OCI-LY7 (cell line): ENCODE measurements around the gene HCST. TPM values are rescaled to one million over a fixed set of nuclear protein-coding genes. Genes with fewer than 3 reads are reported as not detected.

Experiments
- BruUV-seq: library from RNA; stranded (reverse); fragments of 400-500 nt; replicated peaks from 2 replicates; lab custom pipeline; 2021; lab: Mats Ljungman, UMichigan
- CTCF ChIA-PET: fragments of 300-600 bp; sonication (Branson Sonifier 250); formaldehyde crosslinking; loops from one replicate; lab custom pipeline; 2022; ENCODE audit warnings: antibody characterized with exemption; ENCODE audit not compliant: unreplicated experiment; lab: Charles Lee
- POLR2A ChIA-PET: fragments of 300-600 bp; sonication (Branson Sonifier 250); formaldehyde crosslinking; loops from one replicate; lab custom pipeline; 2022; ENCODE audit warnings: antibody characterized with exemption; lab: Charles Lee
- DNase-seq: peaks from one replicate; pipeline ENCODE4 v3.0.0-alpha.2; 2015; ENCODE audit warnings: low spot score
- H2AFZ ChIP-seq: fragments of 200-600 bp; sonication (generic), shearing (Covaris generic); 2 replicates; pipeline ENCODE4 v1.6.1; 2014; ENCODE audit warnings: mild to moderate bottlenecking, antibody characterized with exemption, low read length, moderate library complexity
- H3K27ac ChIP-seq: fragments of 200-600 bp; sonication (generic); 2 replicates; pipeline ENCODE4 v1.5.1; 2014; ENCODE audit warnings: mixed run types, low read depth, mild to moderate bottlenecking, moderate library complexity, low read length, inconsistent platforms; ENCODE audit not compliant: poor library complexity, severe bottlenecking
- H3K36me3 ChIP-seq: fragments of 200-600 bp; sonication (generic); 2 replicates; pipeline ENCODE4 v1.6.1; 2014; ENCODE audit warnings: mild to moderate bottlenecking, antibody characterized with exemption, low read length, moderate library complexity, mixed read lengths; ENCODE audit not compliant: insufficient read depth
- H3K4me1 ChIP-seq: fragments of 200-600 bp; sonication (generic); 2 replicates; pipeline ENCODE4 v1.5.1; 2014; ENCODE audit warnings: mild to moderate bottlenecking, low read length; ENCODE audit not compliant: insufficient read depth, poor library complexity, severe bottlenecking
- H3K4me2 ChIP-seq: fragments of 200-600 bp; sonication (generic); 2 replicates; pipeline ENCODE4 v1.6.1; 2014; ENCODE audit warnings: mild to moderate bottlenecking, low read length
- H3K4me3 ChIP-seq: fragments of 200-600 bp; sonication (generic); 2 replicates; pipeline ENCODE4 v1.5.1; 2014; ENCODE audit warnings: mild to moderate bottlenecking, low read depth, low read length; ENCODE audit not compliant: poor library complexity, severe bottlenecking
- H3K79me2 ChIP-seq: fragments of 200-600 bp; sonication (generic); 2 replicates; pipeline ENCODE4 v1.6.1; 2016; ENCODE audit warnings: low read depth, mild to moderate bottlenecking, low read length, moderate library complexity, mixed read lengths; ENCODE audit not compliant: insufficient read depth
- H3K9me2 ChIP-seq: fragments of 200-600 bp; sonication (generic); 2 replicates; pipeline ENCODE4 v1.6.1; 2016; ENCODE audit warnings: mild to moderate bottlenecking, low read length, mixed read lengths; ENCODE audit not compliant: insufficient read depth
- H3K9me3 ChIP-seq: fragments of 200-600 bp; sonication (generic); 2 replicates; pipeline ENCODE4 v1.6.1; 2014; ENCODE audit warnings: mild to moderate bottlenecking, mixed run types, low read length, mixed read lengths
- H4K20me1 ChIP-seq: fragments of 200-600 bp; sonication (generic); 2 replicates; pipeline ENCODE4 v1.6.1; 2014; ENCODE audit warnings: mild to moderate bottlenecking, antibody characterized with exemption, low read length, moderate library complexity, mixed read lengths; ENCODE audit not compliant: insufficient read depth
- CTCF ChIP-seq: fragments of 200-600 bp; sonication (generic); conservative IDR thresholded peaks from 2 replicates; pipeline ENCODE4 v1.5.1; 2014; ENCODE audit warnings: mild to moderate bottlenecking, antibody characterized with exemption, low read length, moderate library complexity, mixed read lengths
- EZH2phosphoT487 ChIP-seq: fragments of 200-600 bp; sonication (generic); IDR thresholded peaks from 2 replicates; pipeline ENCODE4 v1.6.1; 2018; ENCODE audit warnings: low read depth, borderline replicate concordance, mild to moderate bottlenecking, mixed run types, antibody characterized with exemption, low read length, moderate library complexity, mixed read lengths
- intact Hi-C: fragments of 100-400 bp; cut with micrococcal nuclease; formaldehyde crosslinking; loops from one replicate; pipeline ENCODE4 v1.10.0; 2022; ENCODE audit not compliant: unreplicated experiment
- total RNA-seq, 2 experiments: library from RNA; depleted of rRNA in 1 of 2; stranded (reverse); fragments of >200 nt in 1 of 2; shearing (Covaris generic) in 1 of 2; gene quantifications; 2 replicates each; pipeline ENCODE4 v1.2.3, GENCODE V29; 2014 to 2022

The HCST gene
- total RNA-seq, 2 experiments from 2014 or later: 8.1 to 36.0 TPM

- H3K27ac ChIP-seq: no peak overlapping the region
- H2AFZ ChIP-seq: no peak overlapping the region
- no peaks in the 10 kb centered on the region for H4K20me1 ChIP-seq
- no peak overlapping the region for H3K4me2 ChIP-seq
- CTCF ChIA-PET: no interaction called here
- no peak overlapping the region for H3K4me3 ChIP-seq
- no peaks in the 10 kb centered on the region for H3K9me2 ChIP-seq
- H3K36me3 ChIP-seq: no peaks in the 10 kb centered on the region
- H3K79me2 ChIP-seq: no peaks in the 10 kb centered on the region
- H3K9me3 ChIP-seq: no peaks in the 10 kb centered on the region
- intact Hi-C loops: no loop called here
- peaks cover 19% of the 10 kb centered on the region for H3K4me1 ChIP-seq
- TF ChIP-seq CTCF: no peak
- no peak for TF ChIP-seq EZH2phosphoT487
- no peak for DNase-seq
- no TSS peak for BruUV-seq
- POLR2A ChIA-PET: no interaction called here
These were observed 42.9 kb upstream of the HCST start for GRCh38 chr19:35859414-35859813.

DNA sequence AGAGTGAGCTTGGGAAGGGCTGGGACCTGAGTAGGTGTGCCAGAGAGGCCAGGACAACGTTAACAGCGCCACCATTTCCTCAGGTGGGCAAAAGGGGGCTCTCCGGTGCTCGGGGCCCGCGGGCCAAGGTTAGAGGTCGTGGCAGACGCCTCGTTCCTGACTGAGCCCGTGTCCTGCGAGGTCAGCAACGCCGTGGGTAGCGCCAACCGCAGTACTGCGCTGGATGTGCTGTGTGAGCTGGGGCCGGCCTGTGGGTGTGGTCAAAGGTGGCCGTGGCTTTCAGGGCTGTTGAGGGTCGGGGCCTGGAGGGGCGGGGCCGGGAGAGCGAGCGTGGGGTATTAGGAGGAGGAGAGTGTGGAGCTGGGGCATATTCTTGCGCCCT lies 41.9 kb upstream of the HCST start:
- Histone ChIP-seq H3K27ac (no peak overlapping the region), H3K9me2 (no peaks in the 10 kb centered on the region), H3K4me3 (no peak overlapping the region), H2AFZ (no peak overlapping the region), H3K79me2 (no peaks in the 10 kb centered on the region), H3K4me2 (no peak overlapping the region), H3K9me3 (no peaks in the 10 kb centered on the region), H4K20me1 (no peaks in the 10 kb centered on the region), H3K4me1 (peaks cover 19% of the 10 kb centered on the region), H3K36me3 (no peaks in the 10 kb centered on the region)
- CTCF ChIA-PET: no interaction called here
- intact Hi-C loops: no loop called here
- POLR2A ChIA-PET: no interaction called here
- no peak for DNase-seq
- no TSS peak for BruUV-seq
- TF ChIP-seq CTCF: no peak

GRCh38 chr19:35860818-35861639 lies 41.3 kb upstream of the HCST start:
- Histone ChIP-seq H3K4me2 (no peak overlapping the region), H3K36me3 (no peaks in the 10 kb centered on the region), H3K9me2 (no peaks in the 10 kb centered on the region), H3K4me3 (no peak overlapping the region), H3K27ac (no peak overlapping the region), H3K79me2 (no peaks in the 10 kb centered on the region), H2AFZ (no peak overlapping the region), H3K4me1 (peaks cover 16% of the 10 kb centered on the region), H4K20me1 (no peaks in the 10 kb centered on the region), H3K9me3 (no peaks in the 10 kb centered on the region)
- no peak for TF ChIP-seq CTCF
- TF ChIP-seq EZH2phosphoT487: no peak
- POLR2A ChIA-PET: no interaction called here
- DNase-seq: no peak
- BruUV-seq: no TSS peak
- intact Hi-C loops: no loop called here
- CTCF ChIA-PET: no interaction called here
